HepG2 (cell line): ENCODE results near the gene SLC6A6.

Experiments
- HOXA3 ChIP-seq: sonication (generic); formaldehyde crosslinking; IDR thresholded peaks from 2 replicates; pipeline ENCODE4 v1.5.0; 2020; ENCODE audit warnings: missing genetic modification reagents
- NFE2L2 ChIP-seq: fragments of 150-350 bp; IDR thresholded peaks from 2 replicates; pipeline ENCODE4 v1.6.1; 2014; ENCODE audit warnings: low read length
- POLR2A ChIP-seq, 2 experiments: IDR thresholded peaks; 2 replicates each; pipeline ENCODE4 v1.6.1; 2011; ENCODE audit warnings: low read depth in 2 of 2, low read length in 2 of 2, mild to moderate bottlenecking in 1 of 2, moderate library complexity in 1 of 2; ENCODE audit not compliant: insufficient read depth in 1 of 2
- POLR2AphosphoS5 ChIP-seq: IDR thresholded peaks from 2 replicates; pipeline ENCODE4 v1.6.1; 2012; ENCODE audit warnings: low read depth, low read length
- ZNF776 ChIP-seq: sonication (generic); formaldehyde crosslinking; IDR thresholded peaks from 2 replicates; pipeline ENCODE4 v1.4.0; 2020; ENCODE audit warnings: mild to moderate bottlenecking, missing genetic modification reagents
- TF ChIP-seq, protein P1 (sequence below): sonication (generic); formaldehyde crosslinking; IDR thresholded peaks from 2 replicates; pipeline ENCODE4 v1.4.0; 2020; ENCODE audit warnings: missing genetic modification reagents
- TF ChIP-seq, protein P2 (sequence below): sonication (generic); formaldehyde crosslinking; IDR thresholded peaks from 2 replicates; pipeline ENCODE4 v1.8.0; 2022; ENCODE audit warnings: mild to moderate bottlenecking, missing genetic modification reagents, borderline replicate concordance
- TF ChIP-seq, protein P3 (sequence below), 2 experiments: sonication (generic) in 1 of 2; formaldehyde crosslinking in 1 of 2; IDR thresholded peaks; 2 replicates each; pipeline versions ENCODE4 v1.6.1 to v1.9.0; 2014 to 2022; ENCODE audit warnings: antibody characterized with exemption in 1 of 2, borderline replicate concordance in 1 of 2, inconsistent platforms in 1 of 2, low read depth in 1 of 2, missing genetic modification reagents in 1 of 2

DNA sequence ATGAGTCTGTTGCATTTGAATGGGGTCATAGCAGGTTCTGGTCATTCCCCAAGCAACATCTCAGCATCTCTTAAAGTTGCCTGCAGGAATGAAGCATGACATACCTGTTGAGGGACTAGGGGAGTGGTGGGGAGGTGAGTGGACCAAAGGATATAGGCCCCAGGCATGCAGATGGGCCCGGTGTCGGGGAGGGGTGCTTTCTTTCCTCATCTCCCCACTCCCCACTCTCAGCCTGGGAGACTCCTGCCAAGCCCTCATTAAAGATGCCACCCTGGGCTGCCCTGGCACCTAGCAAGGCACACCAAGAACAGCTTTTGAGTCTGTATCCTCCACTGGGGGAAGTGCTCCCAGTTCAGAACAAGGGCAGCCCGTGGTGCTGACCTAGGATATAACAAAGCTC, 83.6 kb downstream of the SLC6A6 start:
- TF ChIP-seq POLR2A (IDR thresholded peaks at IDR 0.05; ENCODE audit: insufficient read depth in 1 of 2, low read depth in 2 of 2, low read length in 2 of 2) (no peak), POLR2AphosphoS5 (no peak), ZNF776 (CRISPR knock-in tag) (no peak), NFE2L2 (no peak), HOXA3 (CRISPR knock-in tag) (no peak)
- TF ChIP-seq, protein P1, sequence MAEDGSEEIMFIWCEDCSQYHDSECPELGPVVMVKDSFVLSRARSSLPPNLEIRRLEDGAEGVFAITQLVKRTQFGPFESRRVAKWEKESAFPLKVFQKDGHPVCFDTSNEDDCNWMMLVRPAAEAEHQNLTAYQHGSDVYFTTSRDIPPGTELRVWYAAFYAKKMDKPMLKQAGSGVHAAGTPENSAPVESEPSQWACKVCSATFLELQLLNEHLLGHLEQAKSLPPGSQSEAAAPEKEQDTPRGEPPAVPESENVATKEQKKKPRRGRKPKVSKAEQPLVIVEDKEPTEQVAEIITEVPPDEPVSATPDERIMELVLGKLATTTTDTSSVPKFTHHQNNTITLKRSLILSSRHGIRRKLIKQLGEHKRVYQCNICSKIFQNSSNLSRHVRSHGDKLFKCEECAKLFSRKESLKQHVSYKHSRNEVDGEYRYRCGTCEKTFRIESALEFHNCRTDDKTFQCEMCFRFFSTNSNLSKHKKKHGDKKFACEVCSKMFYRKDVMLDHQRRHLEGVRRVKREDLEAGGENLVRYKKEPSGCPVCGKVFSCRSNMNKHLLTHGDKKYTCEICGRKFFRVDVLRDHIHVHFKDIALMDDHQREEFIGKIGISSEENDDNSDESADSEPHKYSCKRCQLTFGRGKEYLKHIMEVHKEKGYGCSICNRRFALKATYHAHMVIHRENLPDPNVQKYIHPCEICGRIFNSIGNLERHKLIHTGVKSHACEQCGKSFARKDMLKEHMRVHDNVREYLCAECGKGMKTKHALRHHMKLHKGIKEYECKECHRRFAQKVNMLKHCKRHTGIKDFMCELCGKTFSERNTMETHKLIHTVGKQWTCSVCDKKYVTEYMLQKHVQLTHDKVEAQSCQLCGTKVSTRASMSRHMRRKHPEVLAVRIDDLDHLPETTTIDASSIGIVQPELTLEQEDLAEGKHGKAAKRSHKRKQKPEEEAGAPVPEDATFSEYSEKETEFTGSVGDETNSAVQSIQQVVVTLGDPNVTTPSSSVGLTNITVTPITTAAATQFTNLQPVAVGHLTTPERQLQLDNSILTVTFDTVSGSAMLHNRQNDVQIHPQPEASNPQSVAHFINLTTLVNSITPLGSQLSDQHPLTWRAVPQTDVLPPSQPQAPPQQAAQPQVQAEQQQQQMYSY (CRISPR knock-in tag), result no peak
- TF ChIP-seq, protein P2, sequence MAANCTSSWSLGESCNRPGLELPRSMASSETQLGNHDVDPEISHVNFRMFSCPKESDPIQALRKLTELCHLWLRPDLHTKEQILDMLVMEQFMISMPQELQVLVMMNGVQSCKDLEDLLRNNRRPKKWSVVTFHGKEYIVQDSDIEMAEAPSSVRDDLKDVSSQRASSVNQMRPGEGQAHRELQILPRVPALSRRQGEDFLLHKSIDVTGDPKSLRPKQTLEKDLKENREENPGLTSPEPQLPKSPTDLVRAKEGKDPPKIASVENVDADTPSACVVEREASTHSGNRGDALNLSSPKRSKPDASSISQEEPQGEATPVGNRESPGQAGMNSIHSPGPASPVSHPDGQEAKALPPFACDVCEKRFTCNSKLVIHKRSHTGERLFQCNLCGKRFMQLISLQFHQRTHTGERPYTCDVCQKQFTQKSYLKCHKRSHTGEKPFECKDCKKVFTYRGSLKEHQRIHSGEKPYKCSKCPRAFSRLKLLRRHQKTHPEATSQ (CRISPR knock-in tag), result no peak
- TF ChIP-seq, protein P3, sequence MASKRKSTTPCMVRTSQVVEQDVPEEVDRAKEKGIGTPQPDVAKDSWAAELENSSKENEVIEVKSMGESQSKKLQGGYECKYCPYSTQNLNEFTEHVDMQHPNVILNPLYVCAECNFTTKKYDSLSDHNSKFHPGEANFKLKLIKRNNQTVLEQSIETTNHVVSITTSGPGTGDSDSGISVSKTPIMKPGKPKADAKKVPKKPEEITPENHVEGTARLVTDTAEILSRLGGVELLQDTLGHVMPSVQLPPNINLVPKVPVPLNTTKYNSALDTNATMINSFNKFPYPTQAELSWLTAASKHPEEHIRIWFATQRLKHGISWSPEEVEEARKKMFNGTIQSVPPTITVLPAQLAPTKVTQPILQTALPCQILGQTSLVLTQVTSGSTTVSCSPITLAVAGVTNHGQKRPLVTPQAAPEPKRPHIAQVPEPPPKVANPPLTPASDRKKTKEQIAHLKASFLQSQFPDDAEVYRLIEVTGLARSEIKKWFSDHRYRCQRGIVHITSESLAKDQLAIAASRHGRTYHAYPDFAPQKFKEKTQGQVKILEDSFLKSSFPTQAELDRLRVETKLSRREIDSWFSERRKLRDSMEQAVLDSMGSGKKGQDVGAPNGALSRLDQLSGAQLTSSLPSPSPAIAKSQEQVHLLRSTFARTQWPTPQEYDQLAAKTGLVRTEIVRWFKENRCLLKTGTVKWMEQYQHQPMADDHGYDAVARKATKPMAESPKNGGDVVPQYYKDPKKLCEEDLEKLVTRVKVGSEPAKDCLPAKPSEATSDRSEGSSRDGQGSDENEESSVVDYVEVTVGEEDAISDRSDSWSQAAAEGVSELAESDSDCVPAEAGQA (IDR thresholded peaks at IDR 0.05; ENCODE audit: low read depth), result no peak
- TF ChIP-seq, protein P3 (CRISPR knock-in tag; IDR thresholded peaks at IDR 0.05; ENCODE audit: borderline replicate concordance), result no peak
